Dendritic cell treated with granulocyte-macrophage colony-stimulating factor and Interleukin-4, amounts not matched to agents 40 ng/mL and 50 ng/mL, for 4 days (primary cell): ENCODE data around the gene MLF2.
"Not testable (repeated sequence)": the region's sequence is repeated elsewhere in the genome, so short reads cannot be mapped to it uniquely, and the experiment has no call there.

Experiments used
- H3K27ac Mint-ChIP-seq: one replicate; pipeline ENCODE4 v1.8.0; 2022; ENCODE audit warnings: mild to moderate bottlenecking, mixed read lengths
- H3K27me3 Mint-ChIP-seq: one replicate; pipeline ENCODE4 v1.8.0; 2022; ENCODE audit warnings: mild to moderate bottlenecking, mixed read lengths
- H3K36me3 Mint-ChIP-seq: one replicate; pipeline ENCODE4 v1.8.0; 2022; ENCODE audit warnings: low read depth, mixed read lengths
- H3K4me1 Mint-ChIP-seq: one replicate; pipeline ENCODE4 v1.8.0; 2022; ENCODE audit warnings: low read depth, mixed read lengths
- H3K4me3 Mint-ChIP-seq: one replicate; pipeline ENCODE4 v1.8.0; 2022; ENCODE audit warnings: mild to moderate bottlenecking, moderate library complexity, mixed read lengths
- H3K9me3 Mint-ChIP-seq: one replicate; pipeline ENCODE4 v1.8.0; 2022; ENCODE audit warnings: mixed read lengths
- intact Hi-C: fragments of 100-400 bp; cut with micrococcal nuclease; formaldehyde crosslinking; loops from one replicate; pipeline ENCODE4 v1.15.0; 2022

The MLF2 gene

GRCh38 chr12:6745741-6746525 lies 7.0 kb downstream of the MLF2 start:
- H3K4me3 Mint-ChIP-seq = no peak overlapping the region
- H3K36me3 Mint-ChIP-seq = peaks cover 48% of the 10 kb centered on the region
- H3K4me1 Mint-ChIP-seq = peaks cover 39% of the 10 kb centered on the region
- H3K9me3 Mint-ChIP-seq = no peaks in the 10 kb centered on the region
- intact Hi-C loops = no loop called here
- H3K27ac Mint-ChIP-seq = peak overlapping the region; percentile 62
- no peaks in the 10 kb centered on the region for H3K27me3 Mint-ChIP-seq

DNA sequence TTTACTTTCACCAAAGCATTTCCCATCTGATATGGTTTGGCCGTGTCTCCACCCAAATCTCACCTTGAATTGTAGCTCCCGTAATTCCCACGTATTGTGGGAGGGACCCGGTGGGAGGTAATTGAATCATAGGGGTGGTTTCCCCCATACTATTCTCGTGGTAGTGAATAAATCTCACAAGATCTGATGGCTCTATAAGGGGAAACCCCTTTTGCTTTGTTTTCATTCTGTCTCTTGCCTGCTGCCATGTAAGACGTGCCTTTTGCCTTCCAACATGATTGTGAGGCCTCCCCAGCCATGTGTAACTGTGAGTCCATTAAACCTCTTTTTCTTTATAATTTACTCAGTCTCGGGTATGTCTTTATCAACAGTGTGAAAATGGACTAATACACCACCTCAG lies 9.6 kb downstream of the MLF2 start:
- H3K9me3 Mint-ChIP-seq, intact Hi-C loops, H3K27ac Mint-ChIP-seq, H3K27me3 Mint-ChIP-seq, H3K4me3 Mint-ChIP-seq: not testable (repeated sequence)
- Mint-ChIP-seq H3K36me3 (peaks cover 22% of the 10 kb centered on the region), H3K4me1 (peaks cover 34% of the 10 kb centered on the region)

- peaks cover 30% of the 10 kb centered on the region for H3K4me1 Mint-ChIP-seq
- no peaks in the 10 kb centered on the region for H3K9me3 Mint-ChIP-seq
- no peak overlapping the region for H3K27ac Mint-ChIP-seq
- intact Hi-C loops = no loop called here
- no peak overlapping the region for H3K4me3 Mint-ChIP-seq
- peaks cover 17% of the 10 kb centered on the region for H3K36me3 Mint-ChIP-seq
- H3K27me3 Mint-ChIP-seq = no peaks in the 10 kb centered on the region
Observed at GRCh38 chr12:6742834-6743233, 10.1 kb downstream of the MLF2 start.

DNA sequence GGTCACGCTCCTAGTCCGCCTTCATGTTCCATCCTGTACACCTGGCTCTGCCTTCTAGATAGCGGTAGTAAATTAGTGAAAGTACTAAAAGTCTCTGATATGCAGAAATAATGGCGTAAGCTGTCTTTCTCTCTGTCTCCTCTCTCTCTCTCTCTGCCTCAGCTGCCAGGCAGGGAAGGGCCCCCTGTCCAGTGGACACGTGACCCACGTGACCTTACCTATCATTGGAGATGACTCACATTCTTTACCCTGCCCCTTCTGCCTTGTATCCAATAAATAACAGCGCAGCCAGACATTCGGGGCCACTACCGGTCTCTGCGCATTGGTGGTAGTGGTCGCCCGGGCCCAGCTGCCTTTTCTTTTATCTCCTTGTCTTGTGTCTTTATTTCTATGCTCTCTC lies 10.9 kb downstream of the MLF2 start:
- H3K36me3 Mint-ChIP-seq, intact Hi-C loops, H3K9me3 Mint-ChIP-seq, H3K27ac Mint-ChIP-seq, H3K27me3 Mint-ChIP-seq, H3K4me3 Mint-ChIP-seq: not testable (repeated sequence)
- peaks cover 22% of the 10 kb centered on the region for H3K4me1 Mint-ChIP-seq

GRCh38 chr12:6736754-6737153 lies 16.2 kb downstream of the MLF2 start:
- Mint-ChIP-seq H3K27me3 (no peaks in the 10 kb centered on the region), H3K27ac (no peak overlapping the region), H3K9me3 (no peaks in the 10 kb centered on the region), H3K4me1 (peaks cover 5% of the 10 kb centered on the region), H3K36me3 (peaks cover 48% of the 10 kb centered on the region), H3K4me3 (no peak overlapping the region)
- intact Hi-C loops = loop anchor here (5.0 kb wide), 1 partner anchor 91 kb away; the partner anchor contains the start of gene P3H3

DNA sequence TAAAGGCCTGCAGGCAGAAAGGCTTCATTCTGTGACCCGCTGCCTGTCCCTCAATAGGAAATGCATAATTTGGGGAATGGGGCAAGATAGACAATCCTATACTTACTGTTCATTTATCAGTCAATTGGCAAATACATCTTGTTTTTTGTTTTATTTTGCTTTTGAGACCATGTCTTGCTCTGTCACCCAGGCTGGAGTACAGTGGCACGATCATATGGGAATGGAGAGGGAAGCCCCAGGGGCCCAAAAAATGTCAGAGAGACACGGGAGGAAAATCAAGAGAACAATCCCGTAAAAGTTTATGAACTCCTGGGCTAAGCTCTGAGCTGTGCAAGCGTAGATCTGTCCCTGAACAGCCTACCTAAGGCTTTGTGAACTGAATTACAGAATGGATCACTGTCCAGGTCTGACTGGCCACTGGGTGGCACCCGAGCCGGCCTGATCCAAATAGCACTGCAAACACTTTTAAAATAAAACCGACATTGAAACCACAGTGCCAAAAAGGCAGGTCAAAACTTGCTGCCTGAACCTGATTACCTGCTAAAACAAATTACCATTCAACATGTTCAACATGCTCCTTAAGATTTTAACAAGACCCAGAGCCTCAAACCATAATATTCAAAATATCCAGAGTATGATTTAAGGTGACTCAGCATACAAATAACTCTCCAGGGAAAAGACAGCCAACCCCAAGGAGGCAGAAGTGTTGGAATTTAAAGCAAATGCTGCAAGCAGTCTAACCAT lies 17.3 kb downstream of the MLF2 start:
- Mint-ChIP-seq H3K36me3 (peaks cover 60% of the 10 kb centered on the region), H3K4me1 (peaks cover 5% of the 10 kb centered on the region), H3K27me3 (no peaks in the 10 kb centered on the region), H3K4me3 (no peak overlapping the region), H3K9me3 (no peaks in the 10 kb centered on the region), H3K27ac (peak overlapping the region; percentile 41)
- intact Hi-C loops = loop anchor here (1.0 to 5.0 kb wide), 2 partner anchors 44 to 92 kb away; partner anchors contain the start of gene P3H3

DNA sequence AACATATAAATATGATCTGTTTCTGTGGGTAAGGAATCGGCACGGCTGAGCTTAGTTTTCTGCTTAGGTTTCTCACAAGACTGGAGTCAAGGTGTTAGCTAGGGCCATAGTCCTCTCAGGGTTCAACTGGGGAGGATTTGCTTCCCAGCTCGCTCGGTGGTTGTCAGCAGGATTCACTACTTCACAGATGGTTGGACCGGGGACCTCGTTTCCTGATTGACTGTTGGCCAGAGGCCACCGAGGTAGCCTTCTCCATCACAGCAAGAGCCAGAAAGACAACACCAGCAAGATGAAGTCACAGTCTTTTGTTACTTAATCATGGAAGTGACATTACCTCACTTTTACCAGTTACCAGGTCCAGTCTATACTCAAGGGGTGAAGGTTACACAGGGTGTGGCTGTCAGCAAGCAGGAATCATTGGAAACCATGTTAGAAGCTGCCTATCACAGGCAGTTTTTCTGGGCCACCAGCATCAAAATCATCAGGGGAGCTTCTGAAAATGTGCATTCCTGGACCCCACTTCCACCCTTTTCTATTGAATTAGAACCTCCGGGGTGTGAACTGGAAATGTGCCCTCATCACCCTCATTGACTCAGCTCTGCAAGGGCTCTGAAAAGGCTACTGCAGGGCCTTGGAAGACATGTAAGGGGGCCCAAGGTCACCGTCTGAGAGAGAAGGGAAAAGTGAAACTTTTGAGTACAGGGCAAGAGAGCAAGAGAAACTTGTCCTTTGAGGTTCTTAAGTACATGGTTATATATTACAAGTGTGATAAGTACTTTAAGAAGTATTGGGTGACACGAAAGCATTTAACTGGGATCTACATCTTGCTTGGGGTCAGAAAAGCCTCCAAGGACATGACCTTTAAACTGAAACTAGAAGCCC lies 18.2 kb downstream of the MLF2 start:
- intact Hi-C loops = loop anchor here (1.0 to 5.0 kb wide), 2 partner anchors 45 to 93 kb away; partner anchors contain the start of gene P3H3
- H3K4me1 Mint-ChIP-seq = peaks cover 8% of the 10 kb centered on the region
- H3K27me3 Mint-ChIP-seq = no peaks in the 10 kb centered on the region
- no peak overlapping the region for H3K27ac Mint-ChIP-seq
- H3K9me3 Mint-ChIP-seq = no peaks in the 10 kb centered on the region
- H3K36me3 Mint-ChIP-seq = peaks cover 68% of the 10 kb centered on the region
- no peak overlapping the region for H3K4me3 Mint-ChIP-seq

- no peaks in the 10 kb centered on the region for H3K27me3 Mint-ChIP-seq
- H3K36me3 Mint-ChIP-seq = peaks cover 91% of the 10 kb centered on the region
- H3K9me3 Mint-ChIP-seq = no peaks in the 10 kb centered on the region
- H3K27ac Mint-ChIP-seq = no peak overlapping the region
- no peak overlapping the region for H3K4me3 Mint-ChIP-seq
- peaks cover 26% of the 10 kb centered on the region for H3K4me1 Mint-ChIP-seq
- intact Hi-C loops = no loop called here
Observed at GRCh38 chr12:6730169-6730568, 22.8 kb downstream of the MLF2 start.

GRCh38 chr12:6729186-6729585 lies 23.8 kb downstream of the MLF2 start:
- Mint-ChIP-seq H3K4me3 (no peak overlapping the region), H3K9me3 (no peaks in the 10 kb centered on the region), H3K36me3 (peaks cover 85% of the 10 kb centered on the region), H3K27me3 (no peaks in the 10 kb centered on the region), H3K27ac (no peak overlapping the region), H3K4me1 (peaks cover 32% of the 10 kb centered on the region)
- intact Hi-C loops = no loop called here

GRCh38 chr12:6725350-6725749 lies 27.6 kb downstream of the MLF2 start:
- no peaks in the 10 kb centered on the region for H3K9me3 Mint-ChIP-seq
- no peak overlapping the region for H3K4me3 Mint-ChIP-seq
- peaks cover 58% of the 10 kb centered on the region for H3K36me3 Mint-ChIP-seq
- no peak overlapping the region for H3K27ac Mint-ChIP-seq
- intact Hi-C loops = no loop called here
- peaks cover 38% of the 10 kb centered on the region for H3K4me1 Mint-ChIP-seq
- H3K27me3 Mint-ChIP-seq = no peaks in the 10 kb centered on the region

DNA sequence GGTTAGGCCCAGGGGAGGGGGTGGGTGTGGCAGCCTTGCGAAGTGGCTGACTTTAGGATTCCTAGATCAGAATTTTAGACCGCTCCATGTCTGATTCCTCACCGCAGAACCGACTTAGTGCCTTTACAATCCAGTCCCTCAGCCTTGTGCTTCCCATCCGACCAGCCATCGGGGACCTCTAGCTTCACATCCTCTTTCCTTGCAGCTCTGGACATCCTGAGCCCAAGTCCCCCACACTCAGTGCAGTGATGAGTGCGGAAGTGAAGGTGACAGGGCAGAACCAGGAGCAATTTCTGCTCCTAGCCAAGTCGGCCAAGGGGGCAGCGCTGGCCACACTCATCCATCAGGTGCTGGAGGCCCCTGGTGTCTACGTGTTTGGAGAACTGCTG lies 28.5 kb downstream of the MLF2 start:
- peak overlapping the region; percentile 88 for H3K27ac Mint-ChIP-seq
- peaks cover 48% of the 10 kb centered on the region for H3K36me3 Mint-ChIP-seq
- peak overlapping the region; percentile 93 for H3K4me3 Mint-ChIP-seq
- no peaks in the 10 kb centered on the region for H3K9me3 Mint-ChIP-seq
- intact Hi-C loops = loop anchor here (1.0 kb wide), 1 partner anchor 35 kb away; the partner anchor contains the start of gene ZNF384
- H3K4me1 Mint-ChIP-seq = peaks cover 32% of the 10 kb centered on the region
- H3K27me3 Mint-ChIP-seq = peaks cover 2% of the 10 kb centered on the region

GRCh38 chr12:6723607-6724408 lies 29.1 kb downstream of the MLF2 start, which contains the start of gene COPS7A:
TSS of gene COPS7A (plus strand) at chr12:6724046. CDS start at chr12:6724657, 611 bp downstream.
- Mint-ChIP-seq H3K9me3 (no peaks in the 10 kb centered on the region), H3K4me1 (peaks cover 26% of the 10 kb centered on the region), H3K27ac (peak within 1 kb of the TSS; percentile 88), H3K27me3 (peaks cover 2% of the 10 kb centered on the region), H3K4me3 (peak within 1 kb of the TSS; percentile 93), H3K36me3 (peaks cover 43% of the 10 kb centered on the region)
- intact Hi-C loops = loop anchor here (1.0 kb wide), 1 partner anchor 35 kb away; the partner anchor contains the start of gene ZNF384

DNA sequence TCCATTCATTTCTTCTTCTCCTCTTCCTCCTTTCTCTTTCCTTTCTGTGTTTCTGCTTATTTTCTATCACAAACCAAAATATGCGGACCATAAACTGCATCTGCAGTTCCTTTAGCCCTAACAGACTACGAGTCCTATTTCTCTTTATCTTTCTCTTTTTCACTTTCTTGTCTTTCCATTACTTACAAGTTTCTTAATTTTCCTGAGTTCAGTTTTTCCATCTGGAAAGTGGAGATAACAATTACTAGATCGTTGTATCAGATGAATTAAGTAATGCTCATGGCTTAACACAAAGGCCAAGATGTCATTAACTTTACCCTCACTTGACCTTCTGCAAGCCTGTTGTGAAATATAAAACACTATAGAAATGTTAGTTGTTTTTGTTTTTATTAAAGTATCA lies 30.1 kb downstream of the MLF2 start:
- no peaks in the 10 kb centered on the region for H3K9me3 Mint-ChIP-seq
- peaks cover 33% of the 10 kb centered on the region for H3K36me3 Mint-ChIP-seq
- H3K27me3 Mint-ChIP-seq = peaks cover 2% of the 10 kb centered on the region
- H3K4me1 Mint-ChIP-seq = peaks cover 25% of the 10 kb centered on the region
- intact Hi-C loops = no loop called here
- H3K27ac Mint-ChIP-seq = no peak overlapping the region
- H3K4me3 Mint-ChIP-seq = no peak overlapping the region
